ENCODE results near the gene EEFSEC.

The EEFSEC gene

DNA sequence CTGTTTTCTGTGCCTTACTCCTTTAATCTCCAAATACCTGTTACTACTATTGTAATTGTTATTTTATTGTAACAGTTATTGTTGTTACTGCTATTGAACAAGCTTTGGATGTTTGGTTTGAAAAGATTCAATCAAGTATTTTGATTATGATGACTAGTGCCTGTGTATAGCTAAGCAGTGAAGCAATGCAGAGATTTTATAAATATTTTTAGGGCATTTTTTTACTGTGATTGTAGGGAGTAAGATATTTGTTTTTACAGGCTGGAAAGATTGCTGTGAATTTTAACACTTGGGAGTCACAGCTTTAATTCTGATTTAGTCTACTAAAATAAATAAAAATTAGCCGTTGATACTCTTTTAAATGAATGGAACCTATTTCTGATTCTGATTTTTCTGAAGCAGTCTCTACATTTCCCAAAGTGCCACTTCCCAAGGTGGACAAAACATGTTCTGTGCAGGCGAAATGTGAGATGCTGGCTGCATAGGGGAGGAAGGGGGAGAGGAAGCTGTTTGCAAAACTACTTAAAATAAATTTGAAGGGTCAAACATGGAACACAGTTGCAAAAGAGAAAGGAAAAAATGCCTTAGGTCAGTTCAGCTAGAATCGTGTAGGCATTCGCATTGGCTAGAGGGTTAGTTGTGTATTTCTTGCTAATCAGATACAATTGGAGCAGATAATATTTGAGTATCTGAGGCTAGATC, 25.7 kb downstream of the EEFSEC start:
- TF ChIP-seq, protein P1, sequence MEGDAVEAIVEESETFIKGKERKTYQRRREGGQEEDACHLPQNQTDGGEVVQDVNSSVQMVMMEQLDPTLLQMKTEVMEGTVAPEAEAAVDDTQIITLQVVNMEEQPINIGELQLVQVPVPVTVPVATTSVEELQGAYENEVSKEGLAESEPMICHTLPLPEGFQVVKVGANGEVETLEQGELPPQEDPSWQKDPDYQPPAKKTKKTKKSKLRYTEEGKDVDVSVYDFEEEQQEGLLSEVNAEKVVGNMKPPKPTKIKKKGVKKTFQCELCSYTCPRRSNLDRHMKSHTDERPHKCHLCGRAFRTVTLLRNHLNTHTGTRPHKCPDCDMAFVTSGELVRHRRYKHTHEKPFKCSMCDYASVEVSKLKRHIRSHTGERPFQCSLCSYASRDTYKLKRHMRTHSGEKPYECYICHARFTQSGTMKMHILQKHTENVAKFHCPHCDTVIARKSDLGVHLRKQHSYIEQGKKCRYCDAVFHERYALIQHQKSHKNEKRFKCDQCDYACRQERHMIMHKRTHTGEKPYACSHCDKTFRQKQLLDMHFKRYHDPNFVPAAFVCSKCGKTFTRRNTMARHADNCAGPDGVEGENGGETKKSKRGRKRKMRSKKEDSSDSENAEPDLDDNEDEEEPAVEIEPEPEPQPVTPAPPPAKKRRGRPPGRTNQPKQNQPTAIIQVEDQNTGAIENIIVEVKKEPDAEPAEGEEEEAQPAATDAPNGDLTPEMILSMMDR (IDR thresholded peaks at IDR 0.05; ENCODE audit: extremely low read depth, missing control alignments) = no peak
- no peak for DNase-seq (ENCODE audit: low spot score)

DNA sequence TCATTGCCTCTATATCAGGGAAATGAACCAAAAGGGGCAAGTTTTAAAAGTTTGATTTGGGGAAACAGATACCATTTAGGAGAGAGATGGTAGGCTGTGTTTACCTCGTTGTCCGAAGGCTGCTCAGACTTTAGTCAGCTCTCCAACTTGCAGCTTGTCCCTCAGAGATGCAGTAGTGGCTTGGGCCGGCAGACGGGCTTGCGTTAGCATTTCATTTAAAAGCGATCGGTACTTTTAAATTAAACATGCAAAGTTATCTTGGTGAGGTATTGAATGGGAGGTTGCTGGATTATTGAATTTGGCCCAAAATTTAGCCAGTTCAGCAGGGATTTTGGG, 26.2 kb downstream of the EEFSEC start:
- no peak for DNase-seq (ENCODE audit: low spot score)
- TF ChIP-seq, protein P1 (IDR thresholded peaks at IDR 0.05; ENCODE audit: extremely low read depth, missing control alignments) = no peak

DNA sequence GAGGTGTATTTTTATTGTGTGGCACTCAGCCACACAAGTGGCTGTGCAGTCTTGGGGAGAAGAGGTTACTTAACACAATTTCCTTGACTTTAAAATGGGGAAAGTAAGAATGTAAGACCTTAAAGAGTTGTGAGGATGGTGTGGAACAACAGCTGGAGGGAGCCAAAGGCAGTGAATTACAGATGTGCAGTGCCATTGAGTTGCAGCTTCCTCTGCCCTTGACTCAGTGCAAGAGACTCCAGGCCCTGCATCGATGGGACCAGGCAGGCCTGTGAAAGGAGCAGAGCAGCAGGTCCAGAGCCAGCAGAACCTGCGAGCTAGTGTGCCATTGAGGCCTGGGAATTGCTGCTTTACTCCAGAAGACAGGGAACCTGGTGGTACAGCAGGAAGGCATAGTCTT, 27.2 kb downstream of the EEFSEC start:
- no peak for DNase-seq (ENCODE audit: low spot score)
- TF ChIP-seq, protein P1 (IDR thresholded peaks at IDR 0.05; ENCODE audit: extremely low read depth, missing control alignments) = no peak

DNA sequence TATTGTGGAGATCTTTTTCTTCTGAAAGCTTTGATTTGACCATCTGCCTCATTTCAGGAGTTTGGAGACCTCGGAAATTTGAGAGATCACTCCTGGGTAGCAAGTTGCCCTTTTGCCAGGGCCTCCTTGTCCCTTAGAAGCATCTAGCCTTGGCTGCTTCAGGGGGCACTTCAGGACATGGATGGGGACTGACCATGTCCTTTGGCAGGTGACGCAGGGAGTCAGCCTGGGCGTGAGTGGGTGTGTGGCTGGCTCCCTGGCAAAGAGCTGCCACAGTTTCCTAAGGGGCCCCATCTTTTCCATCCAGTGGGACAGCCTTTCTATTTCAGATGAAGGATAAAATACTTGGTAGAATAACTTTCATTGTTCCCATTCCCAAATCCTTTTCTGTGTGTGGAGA, 27.6 kb downstream of the EEFSEC start:
- TF ChIP-seq, protein P1 (IDR thresholded peaks at IDR 0.05; ENCODE audit: extremely low read depth, missing control alignments) = no peak
- DNase-seq (ENCODE audit: low spot score) = no peak

DNA sequence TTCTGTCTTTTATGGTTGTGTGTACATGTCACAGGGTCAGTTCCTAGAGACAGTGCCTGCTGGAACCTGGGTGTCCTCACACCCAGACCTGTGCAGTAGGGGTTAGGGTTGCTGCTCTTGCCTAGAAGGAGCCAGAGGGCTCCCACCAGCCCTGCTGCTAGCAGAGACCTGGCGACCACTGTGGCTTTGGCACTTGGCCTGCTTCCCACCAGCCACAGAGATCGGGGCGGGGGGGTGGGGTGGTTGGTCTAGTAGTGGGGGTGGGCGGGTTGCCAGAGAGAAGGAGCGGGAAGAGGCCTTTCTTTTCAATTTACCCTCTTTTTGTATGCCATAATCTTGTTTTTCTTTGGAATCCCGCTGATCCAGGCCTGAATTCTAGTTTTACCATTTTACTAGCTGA, 29.4 kb downstream of the EEFSEC start:
- DNase-seq (ENCODE audit: low spot score) = no peak
- TF ChIP-seq, protein P1 (IDR thresholded peaks at IDR 0.05; ENCODE audit: extremely low read depth, missing control alignments) = no peak

DNA sequence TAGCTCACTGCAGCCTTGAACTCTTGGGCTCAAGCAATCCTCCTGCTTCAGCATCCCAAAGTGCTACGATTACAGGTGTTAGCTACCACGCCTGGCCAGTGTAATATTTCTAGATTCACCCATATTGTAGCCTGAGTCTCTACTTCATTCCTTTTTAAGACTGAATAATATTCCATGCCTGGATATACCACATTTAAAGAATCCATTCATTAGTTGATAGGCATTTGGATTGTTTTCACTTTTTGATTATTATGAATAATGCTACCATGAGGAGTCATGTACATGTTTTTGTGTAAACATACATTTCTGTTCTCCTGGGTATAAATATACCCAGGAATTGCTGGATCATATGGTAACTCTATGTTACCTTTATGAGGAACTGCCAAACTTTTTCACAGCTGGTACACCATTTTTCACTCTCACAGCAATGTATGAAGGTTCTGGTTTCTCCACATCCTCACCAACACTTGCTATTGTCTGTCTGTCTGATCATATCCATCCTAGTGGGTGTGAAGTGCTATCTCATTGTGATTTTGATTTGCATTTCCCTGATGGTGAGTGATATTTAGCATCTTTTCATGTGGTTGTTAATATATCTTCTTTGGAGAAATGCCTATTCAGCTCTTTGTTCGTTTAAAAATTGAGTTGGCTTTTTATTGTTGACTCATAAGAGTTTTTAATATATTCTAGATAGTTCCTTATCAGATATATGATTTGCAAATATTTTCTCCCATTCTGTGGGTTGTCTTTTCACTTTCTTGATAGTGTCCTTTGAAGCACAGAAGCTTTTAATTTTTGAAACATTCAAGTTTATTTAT, 32.6 kb downstream of the EEFSEC start:
- DNase-seq (ENCODE audit: low spot score) = no peak
- TF ChIP-seq, protein P1 (IDR thresholded peaks at IDR 0.05; ENCODE audit: extremely low read depth, missing control alignments) = no peak

DNA sequence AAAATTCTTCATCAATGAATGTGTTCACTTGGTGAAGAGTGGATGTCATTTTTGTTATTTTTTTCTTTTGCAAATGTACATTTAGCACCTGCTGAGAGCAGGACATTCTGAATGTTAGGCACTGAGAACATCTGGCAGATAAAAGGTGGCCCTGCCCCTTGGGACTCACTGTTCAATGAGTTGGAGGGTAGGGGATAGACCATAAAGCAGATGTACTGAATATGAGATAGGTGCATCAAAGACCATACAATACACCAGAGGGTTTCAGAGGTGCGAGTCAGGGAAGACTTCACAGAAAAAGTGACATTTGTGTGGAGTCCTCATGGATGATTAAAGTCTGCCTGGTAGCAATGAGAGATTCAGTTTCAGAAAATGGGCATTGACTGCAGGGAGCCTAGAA, 34.2 kb downstream of the EEFSEC start:
- DNase-seq (ENCODE audit: low spot score) = no peak
- TF ChIP-seq, protein P1 (IDR thresholded peaks at IDR 0.05; ENCODE audit: extremely low read depth, missing control alignments) = no peak

All from GM20000 (cell line).